ENCODE measurements around the gene NFATC2.

NFATC2 gene

GRCh38 chr20:51359947-51360346 is 182.6 kb downstream of the NFATC2 start:
- TF ChIP-seq CREB1 (IDR thresholded peaks at IDR 0.05; ENCODE audit: low read depth): no peak
- TF ChIP-seq EP300 (IDR thresholded peaks at IDR 0.05; ENCODE audit: borderline replicate concordance): no peak
- TF ChIP-seq TAF1 (IDR thresholded peaks at IDR 0.05; ENCODE audit: low read depth): no peak
- TF ChIP-seq TCF12 (IDR thresholded peaks at IDR 0.05; ENCODE audit: low read depth): no peak
- no peak for TF ChIP-seq TEAD4 (IDR thresholded peaks at IDR 0.05)
- TF ChIP-seq, protein P1, sequence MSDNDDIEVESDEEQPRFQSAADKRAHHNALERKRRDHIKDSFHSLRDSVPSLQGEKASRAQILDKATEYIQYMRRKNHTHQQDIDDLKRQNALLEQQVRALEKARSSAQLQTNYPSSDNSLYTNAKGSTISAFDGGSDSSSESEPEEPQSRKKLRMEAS (IDR thresholded peaks at IDR 0.05): no peak
- no peak for TF ChIP-seq EGR1 (IDR thresholded peaks at IDR 0.05)
- TF ChIP-seq NFIC (IDR thresholded peaks at IDR 0.05): no peak
- TF ChIP-seq, protein P2, sequence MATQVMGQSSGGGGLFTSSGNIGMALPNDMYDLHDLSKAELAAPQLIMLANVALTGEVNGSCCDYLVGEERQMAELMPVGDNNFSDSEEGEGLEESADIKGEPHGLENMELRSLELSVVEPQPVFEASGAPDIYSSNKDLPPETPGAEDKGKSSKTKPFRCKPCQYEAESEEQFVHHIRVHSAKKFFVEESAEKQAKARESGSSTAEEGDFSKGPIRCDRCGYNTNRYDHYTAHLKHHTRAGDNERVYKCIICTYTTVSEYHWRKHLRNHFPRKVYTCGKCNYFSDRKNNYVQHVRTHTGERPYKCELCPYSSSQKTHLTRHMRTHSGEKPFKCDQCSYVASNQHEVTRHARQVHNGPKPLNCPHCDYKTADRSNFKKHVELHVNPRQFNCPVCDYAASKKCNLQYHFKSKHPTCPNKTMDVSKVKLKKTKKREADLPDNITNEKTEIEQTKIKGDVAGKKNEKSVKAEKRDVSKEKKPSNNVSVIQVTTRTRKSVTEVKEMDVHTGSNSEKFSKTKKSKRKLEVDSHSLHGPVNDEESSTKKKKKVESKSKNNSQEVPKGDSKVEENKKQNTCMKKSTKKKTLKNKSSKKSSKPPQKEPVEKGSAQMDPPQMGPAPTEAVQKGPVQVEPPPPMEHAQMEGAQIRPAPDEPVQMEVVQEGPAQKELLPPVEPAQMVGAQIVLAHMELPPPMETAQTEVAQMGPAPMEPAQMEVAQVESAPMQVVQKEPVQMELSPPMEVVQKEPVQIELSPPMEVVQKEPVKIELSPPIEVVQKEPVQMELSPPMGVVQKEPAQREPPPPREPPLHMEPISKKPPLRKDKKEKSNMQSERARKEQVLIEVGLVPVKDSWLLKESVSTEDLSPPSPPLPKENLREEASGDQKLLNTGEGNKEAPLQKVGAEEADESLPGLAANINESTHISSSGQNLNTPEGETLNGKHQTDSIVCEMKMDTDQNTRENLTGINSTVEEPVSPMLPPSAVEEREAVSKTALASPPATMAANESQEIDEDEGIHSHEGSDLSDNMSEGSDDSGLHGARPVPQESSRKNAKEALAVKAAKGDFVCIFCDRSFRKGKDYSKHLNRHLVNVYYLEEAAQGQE (IDR thresholded peaks at IDR 0.05; ENCODE audit: low read depth): no peak
- no peak for TF ChIP-seq YY1 (IDR thresholded peaks at IDR 0.05; ENCODE audit: low read depth)
- no peak for TF ChIP-seq RAD21 (IDR thresholded peaks at IDR 0.05; ENCODE audit: low read depth)
- TF ChIP-seq CEBPB (IDR thresholded peaks at IDR 0.05): no peak
- TF ChIP-seq ZBTB7A (IDR thresholded peaks at IDR 0.05; ENCODE audit: low read depth): no peak

- TF ChIP-seq YY1 (IDR thresholded peaks at IDR 0.05; ENCODE audit: low read depth): no peak
These were observed 183.1 kb downstream of the NFATC2 start for GRCh38 chr20:51359401-51359800.

DNA sequence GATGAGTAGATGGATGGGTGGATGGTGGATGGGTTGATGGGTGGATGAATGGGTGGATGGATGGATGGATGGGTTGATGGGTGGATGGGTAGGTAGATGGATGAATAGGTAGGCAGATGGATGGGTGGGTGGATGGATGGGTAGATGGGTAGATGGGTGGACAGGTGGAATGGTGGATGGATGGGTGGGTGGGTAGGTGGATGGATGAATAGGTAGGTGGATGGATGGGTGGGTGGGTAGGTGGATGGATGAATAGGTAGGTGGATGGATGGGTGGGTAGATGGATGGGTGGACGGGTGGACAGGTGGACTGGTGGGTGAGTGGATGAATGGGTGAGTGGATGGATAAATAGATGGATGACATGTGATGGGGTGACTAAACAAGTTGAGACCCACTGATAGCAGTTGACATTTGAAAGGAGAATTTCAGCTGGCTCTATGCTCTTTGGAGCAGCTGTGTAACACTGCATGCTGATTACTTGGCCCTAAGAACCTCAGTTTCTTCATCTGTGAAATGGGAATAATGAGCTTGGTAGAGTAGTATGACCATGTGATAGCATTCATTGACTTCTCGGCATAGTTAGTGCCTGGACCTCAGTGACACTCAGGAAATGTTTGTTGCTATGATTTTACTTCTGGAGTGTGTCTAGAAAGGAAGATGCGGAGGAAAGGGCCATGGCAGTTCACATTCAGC is 184.3 kb downstream of the NFATC2 start:
- TF ChIP-seq NFIC (IDR thresholded peaks at IDR 0.05): no peak

GRCh38 chr20:51357543-51357942 is 185.0 kb downstream of the NFATC2 start:
- TF ChIP-seq TAF1 (IDR thresholded peaks at IDR 0.05; ENCODE audit: low read depth) (no peak), NFIC (IDR thresholded peaks at IDR 0.05) (no peak), FOXM1 (IDR thresholded peaks at IDR 0.05; ENCODE audit: borderline replicate concordance, low read depth) (no peak), EGR1 (IDR thresholded peaks at IDR 0.05) (no peak), TCF12 (IDR thresholded peaks at IDR 0.05; ENCODE audit: low read depth) (no peak), YY1 (IDR thresholded peaks at IDR 0.05; ENCODE audit: low read depth) (no peak), CEBPB (IDR thresholded peaks at IDR 0.05) (no peak), CREB1 (IDR thresholded peaks at IDR 0.05; ENCODE audit: low read depth) (no peak), EP300 (IDR thresholded peaks at IDR 0.05; ENCODE audit: borderline replicate concordance) (no peak), TEAD4 (IDR thresholded peaks at IDR 0.05) (no peak), RAD21 (IDR thresholded peaks at IDR 0.05; ENCODE audit: low read depth) (no peak), ZBTB7A (IDR thresholded peaks at IDR 0.05; ENCODE audit: low read depth) (no peak)
- TF ChIP-seq, protein P1 (IDR thresholded peaks at IDR 0.05): no peak
- TF ChIP-seq, protein P3, sequence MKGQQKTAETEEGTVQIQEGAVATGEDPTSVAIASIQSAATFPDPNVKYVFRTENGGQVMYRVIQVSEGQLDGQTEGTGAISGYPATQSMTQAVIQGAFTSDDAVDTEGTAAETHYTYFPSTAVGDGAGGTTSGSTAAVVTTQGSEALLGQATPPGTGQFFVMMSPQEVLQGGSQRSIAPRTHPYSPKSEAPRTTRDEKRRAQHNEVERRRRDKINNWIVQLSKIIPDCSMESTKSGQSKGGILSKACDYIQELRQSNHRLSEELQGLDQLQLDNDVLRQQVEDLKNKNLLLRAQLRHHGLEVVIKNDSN (IDR thresholded peaks at IDR 0.05): no peak

GRCh38 chr20:51356871-51357270 is 185.6 kb downstream of the NFATC2 start:
- TF ChIP-seq, protein P3 (IDR thresholded peaks at IDR 0.05): no peak
- TF ChIP-seq, protein P2 (IDR thresholded peaks at IDR 0.05; ENCODE audit: low read depth): no peak
- TF ChIP-seq TEAD4 (IDR thresholded peaks at IDR 0.05): no peak
- TF ChIP-seq EGR1 (IDR thresholded peaks at IDR 0.05): no peak
- no peak for TF ChIP-seq EP300 (IDR thresholded peaks at IDR 0.05; ENCODE audit: borderline replicate concordance)
- TF ChIP-seq CREB1 (IDR thresholded peaks at IDR 0.05; ENCODE audit: low read depth): no peak
- TF ChIP-seq ZBTB7A (IDR thresholded peaks at IDR 0.05; ENCODE audit: low read depth): no peak
- TF ChIP-seq RAD21 (IDR thresholded peaks at IDR 0.05; ENCODE audit: low read depth): no peak

DNA sequence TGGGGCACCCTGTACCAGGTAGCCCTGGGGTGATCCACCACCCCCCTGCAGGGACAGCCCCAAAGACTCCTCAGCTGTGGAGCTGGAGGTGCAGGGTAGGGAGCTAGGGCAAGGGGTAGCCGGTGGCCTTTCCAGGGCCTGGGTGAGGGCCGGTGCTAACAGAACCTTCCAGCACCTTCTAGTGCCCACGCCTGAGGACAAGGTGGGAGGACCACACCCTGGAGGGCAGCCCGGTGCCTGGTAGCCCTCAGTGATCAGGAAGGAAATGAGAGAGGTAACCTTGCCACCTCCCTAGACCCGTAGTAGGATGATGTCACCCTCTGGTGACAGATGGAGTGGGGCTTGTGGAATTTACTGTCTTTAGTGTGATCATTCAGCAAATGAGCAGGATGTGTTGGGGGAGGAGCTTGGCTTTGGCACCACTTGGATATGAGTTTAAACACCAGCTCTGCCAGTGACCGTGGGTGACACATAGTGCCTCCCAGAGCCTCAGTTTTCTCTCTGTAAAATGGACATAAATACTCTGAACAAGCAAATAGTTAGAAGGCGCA is 187.7 kb downstream of the NFATC2 start:
- TF ChIP-seq CREB1 (IDR thresholded peaks at IDR 0.05; ENCODE audit: low read depth): no peak
- TF ChIP-seq EP300 (IDR thresholded peaks at IDR 0.05; ENCODE audit: borderline replicate concordance): no peak
- TF ChIP-seq, protein P2 (IDR thresholded peaks at IDR 0.05; ENCODE audit: low read depth): no peak
- TF ChIP-seq, protein P3 (IDR thresholded peaks at IDR 0.05): no peak
- no peak for TF ChIP-seq NFIC (IDR thresholded peaks at IDR 0.05)
- no peak for TF ChIP-seq EGR1 (IDR thresholded peaks at IDR 0.05)
- no peak for TF ChIP-seq TEAD4 (IDR thresholded peaks at IDR 0.05)
- no peak for TF ChIP-seq YY1 (IDR thresholded peaks at IDR 0.05; ENCODE audit: low read depth)
- TF ChIP-seq, protein P1 (IDR thresholded peaks at IDR 0.05): no peak
- TF ChIP-seq TCF12 (IDR thresholded peaks at IDR 0.05; ENCODE audit: low read depth): no peak
- no peak for TF ChIP-seq CEBPB (IDR thresholded peaks at IDR 0.05)
- TF ChIP-seq FOXM1 (IDR thresholded peaks at IDR 0.05; ENCODE audit: borderline replicate concordance, low read depth): no peak
- no peak for TF ChIP-seq TAF1 (IDR thresholded peaks at IDR 0.05; ENCODE audit: low read depth)
- no peak for TF ChIP-seq ZBTB7A (IDR thresholded peaks at IDR 0.05; ENCODE audit: low read depth)
- TF ChIP-seq RAD21 (IDR thresholded peaks at IDR 0.05; ENCODE audit: low read depth): no peak
